Measurements from ENCODE around the gene CMTR1.

Gene CMTR1

GRCh38 chr6:37516076-37516919 lies 83.3 kb downstream of the CMTR1 start:
- Histone ChIP-seq H3K9me3 (peaks cover 8% of the 10 kb centered on the region), H4K20me1 (peaks cover 6% of the 10 kb centered on the region; the same call in 1 of the 2 replicates), H3K4me1 (peaks cover 94% of the 10 kb centered on the region), H3K4me3 (peak overlapping the region; percentile 61), H3K4me2 (peak overlapping the region; percentile 96), H3K27ac (peak overlapping the region; percentile 97), H3K27me3 (no peaks in the 10 kb centered on the region), H3K9ac (peak overlapping the region; percentile 87), H3K36me3 (no peaks in the 10 kb centered on the region)
- TF ChIP-seq Cebpa-rat (IDR thresholded peaks at IDR 0.05): no peak

GRCh38 chr6:37516920-37517405 lies 83.9 kb downstream of the CMTR1 start:
- Histone ChIP-seq H3K36me3 (no peaks in the 10 kb centered on the region), H3K9ac (peak overlapping the region; percentile 87), H3K4me3 (peak overlapping the region; percentile 61), H3K4me1 (peaks cover 94% of the 10 kb centered on the region), H3K27me3 (no peaks in the 10 kb centered on the region), H3K9me3 (peaks cover 8% of the 10 kb centered on the region), H3K27ac (peak overlapping the region; percentile 97), H3K4me2 (peak overlapping the region; percentile 96), H4K20me1 (peaks cover 11% of the 10 kb centered on the region; the same call in 1 of the 2 replicates)
- TF ChIP-seq Cebpa-rat (IDR thresholded peaks at IDR 0.05): no peak

DNA sequence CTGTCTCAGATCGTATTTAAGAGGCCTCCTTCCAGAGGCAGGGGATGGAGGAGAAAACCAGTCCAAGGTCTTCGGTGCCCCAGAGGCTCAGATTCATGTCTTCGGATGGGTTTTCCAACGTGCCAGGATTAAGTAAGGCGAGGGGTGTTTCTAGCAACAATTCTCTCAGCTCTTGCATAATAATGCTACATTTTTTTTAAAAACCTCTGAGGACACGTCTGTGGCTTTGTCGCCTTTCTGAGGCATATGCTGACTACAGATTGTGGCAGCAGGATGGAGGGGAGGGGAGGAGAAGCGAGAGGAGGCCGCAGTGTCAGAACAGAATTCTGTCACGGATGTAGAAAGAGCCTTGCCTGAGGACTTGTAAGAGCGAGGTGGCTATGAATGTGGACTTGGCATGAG lies 84.4 kb downstream of the CMTR1 start:
- Histone ChIP-seq H3K36me3 (no peaks in the 10 kb centered on the region), H3K9ac (peak overlapping the region; percentile 87), H3K27ac (peak overlapping the region; percentile 97), H3K27me3 (no peaks in the 10 kb centered on the region), H3K4me2 (peak overlapping the region; percentile 96), H4K20me1 (peaks cover 12% of the 10 kb centered on the region), H3K4me1 (peaks cover 94% of the 10 kb centered on the region), H3K4me3 (peak overlapping the region; percentile 61), H3K9me3 (peaks cover 8% of the 10 kb centered on the region)
- TF ChIP-seq Cebpa-rat (IDR thresholded peaks at IDR 0.05): peak; percentile 83

DNA sequence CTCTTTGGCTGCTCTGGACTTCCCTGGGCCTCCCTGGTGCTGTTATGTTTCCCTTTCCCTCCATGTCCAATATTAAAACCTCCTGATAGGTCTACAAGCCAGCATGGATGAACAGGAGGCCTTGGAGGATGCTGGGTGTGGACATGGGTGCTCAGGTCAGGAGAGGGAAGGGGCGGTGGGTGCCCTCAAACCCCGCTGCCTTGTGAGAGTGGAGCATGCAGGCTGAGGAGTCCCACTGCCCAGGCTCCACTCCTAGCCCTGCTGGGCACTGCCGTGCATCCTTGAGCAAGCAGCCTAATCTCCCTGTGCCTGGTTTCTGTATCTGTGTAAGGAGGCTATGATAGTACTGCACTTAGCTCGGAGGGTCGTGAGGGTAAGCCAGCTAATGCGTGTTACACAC lies 85.1 kb downstream of the CMTR1 start:
- Histone ChIP-seq H3K27me3 (no peaks in the 10 kb centered on the region), H3K9ac (peak overlapping the region; percentile 87; the same call in 1 of the 2 replicates), H3K4me1 (peaks cover 94% of the 10 kb centered on the region), H3K4me2 (peak overlapping the region; percentile 96), H3K9me3 (peaks cover 8% of the 10 kb centered on the region), H3K27ac (peak overlapping the region; percentile 97), H4K20me1 (peaks cover 19% of the 10 kb centered on the region), H3K36me3 (no peaks in the 10 kb centered on the region), H3K4me3 (peak overlapping the region; percentile 61; the same call in 1 of the 2 replicates)
- no peak for TF ChIP-seq Cebpa-rat (IDR thresholded peaks at IDR 0.05)

DNA sequence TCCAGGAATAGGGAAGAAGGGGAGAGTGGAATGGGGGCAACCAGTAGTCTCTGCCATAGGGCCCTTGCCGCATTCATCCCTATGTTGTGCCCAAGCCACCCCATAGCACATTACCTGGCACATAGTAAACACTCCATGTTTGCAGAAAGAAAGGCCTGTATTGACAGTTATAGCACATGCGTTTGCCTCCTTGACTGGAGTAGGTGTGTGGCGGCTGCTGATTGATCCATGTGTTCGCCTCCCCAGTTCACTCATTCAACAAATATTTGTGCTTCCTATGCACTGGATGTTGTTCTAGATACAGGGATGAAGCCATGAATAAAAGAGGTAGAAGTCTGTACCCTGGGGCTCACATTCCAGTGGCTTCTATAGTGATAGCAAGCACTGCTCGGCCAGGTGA lies 86.4 kb downstream of the CMTR1 start:
- Histone ChIP-seq H3K27ac (no peak overlapping the region), H3K4me3 (no peak overlapping the region), H3K9ac (no peak overlapping the region), H3K36me3 (no peaks in the 10 kb centered on the region), H4K20me1 (peaks cover 28% of the 10 kb centered on the region), H3K9me3 (peaks cover 8% of the 10 kb centered on the region), H3K4me2 (no peak overlapping the region), H3K4me1 (peaks cover 94% of the 10 kb centered on the region), H3K27me3 (no peaks in the 10 kb centered on the region)
- no peak for TF ChIP-seq Cebpa-rat (IDR thresholded peaks at IDR 0.05)

- no peak overlapping the region; the same call in 1 of the 2 replicates for H3K9ac ChIP-seq
- peaks cover 8% of the 10 kb centered on the region for H3K9me3 ChIP-seq
- H3K36me3 ChIP-seq: no peaks in the 10 kb centered on the region
- no peaks in the 10 kb centered on the region for H3K27me3 ChIP-seq
- TF ChIP-seq Cebpa-rat (IDR thresholded peaks at IDR 0.05): no peak
- no peak overlapping the region for H3K27ac ChIP-seq
- peak overlapping the region; percentile 2; the same call in 1 of the 2 replicates for H3K4me3 ChIP-seq
- H3K4me2 ChIP-seq: peak overlapping the region; percentile 73
- H3K4me1 ChIP-seq: peaks cover 80% of the 10 kb centered on the region
- H4K20me1 ChIP-seq: peaks cover 40% of the 10 kb centered on the region
These were observed 87.9 kb downstream of the CMTR1 start for GRCh38 chr6:37520926-37521325.

GRCh38 chr6:37521674-37522073 lies 88.7 kb downstream of the CMTR1 start:
- H3K9me3 ChIP-seq: peaks cover 8% of the 10 kb centered on the region
- no peak overlapping the region for H3K9ac ChIP-seq
- TF ChIP-seq Cebpa-rat (IDR thresholded peaks at IDR 0.05): no peak
- no peak overlapping the region for H3K4me3 ChIP-seq
- H3K27ac ChIP-seq: no peak overlapping the region
- H4K20me1 ChIP-seq: peaks cover 48% of the 10 kb centered on the region
- H3K4me1 ChIP-seq: peaks cover 76% of the 10 kb centered on the region
- H3K27me3 ChIP-seq: no peaks in the 10 kb centered on the region
- peak overlapping the region; percentile 73 for H3K4me2 ChIP-seq
- no peaks in the 10 kb centered on the region for H3K36me3 ChIP-seq

DNA sequence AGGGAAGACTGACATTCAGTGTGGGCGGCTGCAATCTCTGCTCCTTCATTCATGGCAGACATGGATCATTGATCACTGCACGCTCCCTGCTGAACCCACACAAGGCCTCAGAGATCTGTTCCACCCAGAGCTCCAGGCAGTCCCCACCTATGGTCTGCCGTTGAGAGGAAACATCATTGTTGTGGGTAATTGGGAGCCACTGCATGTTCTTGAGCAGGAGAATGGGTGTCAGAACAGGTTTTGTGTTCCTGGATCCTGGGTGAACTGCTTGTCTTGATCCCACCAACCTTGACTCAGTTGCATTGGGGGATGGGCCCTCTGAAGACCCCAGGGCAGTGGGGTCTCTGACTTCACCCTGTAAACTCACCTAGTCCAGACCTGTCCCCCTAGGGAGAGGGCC lies 89.8 kb downstream of the CMTR1 start:
- peaks cover 58% of the 10 kb centered on the region for H4K20me1 ChIP-seq
- H3K9me3 ChIP-seq: peaks cover 8% of the 10 kb centered on the region
- H3K9ac ChIP-seq: no peak overlapping the region
- peak overlapping the region; percentile 73 for H3K4me2 ChIP-seq
- H3K27me3 ChIP-seq: no peaks in the 10 kb centered on the region
- TF ChIP-seq Cebpa-rat (IDR thresholded peaks at IDR 0.05): no peak
- H3K27ac ChIP-seq: no peak overlapping the region
- H3K36me3 ChIP-seq: no peaks in the 10 kb centered on the region
- peaks cover 64% of the 10 kb centered on the region for H3K4me1 ChIP-seq
- no peak overlapping the region for H3K4me3 ChIP-seq

GRCh38 chr6:37523412-37523811 lies 90.4 kb downstream of the CMTR1 start:
- H4K20me1 ChIP-seq: peaks cover 58% of the 10 kb centered on the region
- H3K36me3 ChIP-seq: no peaks in the 10 kb centered on the region
- no peak overlapping the region for H3K9ac ChIP-seq
- H3K9me3 ChIP-seq: peaks cover 8% of the 10 kb centered on the region
- TF ChIP-seq Cebpa-rat (IDR thresholded peaks at IDR 0.05): no peak
- peaks cover 59% of the 10 kb centered on the region for H3K4me1 ChIP-seq
- H3K27ac ChIP-seq: no peak overlapping the region
- peak overlapping the region; percentile 73 for H3K4me2 ChIP-seq
- no peak overlapping the region for H3K4me3 ChIP-seq
- H3K27me3 ChIP-seq: no peaks in the 10 kb centered on the region
